ENCODE results near the gene SORCS1. TPM values are rescaled to one million over a fixed set of nuclear protein-coding genes. Genes with fewer than 3 reads are reported as not detected.

SORCS1 gene
- total and polyA plus RNA-seq, 2 experiments from 2014 or later = 2.9 to 8.9 TPM

DNA sequence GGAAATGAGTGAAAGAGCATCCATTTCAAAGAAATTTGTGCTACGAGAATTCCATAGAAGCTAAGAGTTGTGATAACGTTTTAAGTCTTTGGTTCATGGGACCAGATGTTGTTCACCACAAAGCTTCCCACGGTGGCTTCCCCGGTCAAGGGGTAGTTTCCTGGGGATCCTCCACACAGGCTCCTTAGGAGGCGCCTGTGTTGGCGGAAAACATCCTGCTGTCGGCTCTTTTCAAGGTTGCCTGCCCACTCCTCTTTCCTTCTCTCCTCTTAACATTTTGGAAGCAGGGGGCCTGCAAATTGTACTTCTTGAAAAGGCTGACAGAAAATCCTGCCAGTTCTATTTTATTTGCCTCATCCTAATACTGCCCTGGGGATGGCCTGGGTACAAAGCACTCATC is 398.6 kb downstream of the SORCS1 start:
- H3K79me2 ChIP-seq (replicated peaks; ENCODE audit: insufficient read depth) = no peaks in the 10 kb centered on the region
- H3K4me3 ChIP-seq = no peak overlapping the region
- no peak for DNase-seq (ENCODE audit: low spot score)
- peaks cover 8% of the 10 kb centered on the region; the same call in 1 of the 2 replicates for H3K4me1 ChIP-seq (ENCODE audit: insufficient read depth)
- H3K27me3 ChIP-seq (ENCODE audit: insufficient read depth) = no peaks in the 10 kb centered on the region
- H3K4me2 ChIP-seq = no peak overlapping the region
- no peak overlapping the region for H3K27ac ChIP-seq (ENCODE audit: low read depth)
- H3K27ac Mint-ChIP-seq = no peak overlapping the region
- peaks cover 2% of the 10 kb centered on the region for H3K27me3 Mint-ChIP-seq (ENCODE audit: insufficient read depth, low read depth, poor library complexity)
- no peak overlapping the region for H3K4me3 Mint-ChIP-seq
- no peaks in the 10 kb centered on the region; the same call in 2 of the 3 replicates for H3K9me3 Mint-ChIP-seq
- H3K36me3 Mint-ChIP-seq (ENCODE audit: low read depth) = no peaks in the 10 kb centered on the region
- no peaks in the 10 kb centered on the region for H4K20me1 ChIP-seq (replicated peaks; ENCODE audit: insufficient read depth)
- TF ChIP-seq, protein P1, sequence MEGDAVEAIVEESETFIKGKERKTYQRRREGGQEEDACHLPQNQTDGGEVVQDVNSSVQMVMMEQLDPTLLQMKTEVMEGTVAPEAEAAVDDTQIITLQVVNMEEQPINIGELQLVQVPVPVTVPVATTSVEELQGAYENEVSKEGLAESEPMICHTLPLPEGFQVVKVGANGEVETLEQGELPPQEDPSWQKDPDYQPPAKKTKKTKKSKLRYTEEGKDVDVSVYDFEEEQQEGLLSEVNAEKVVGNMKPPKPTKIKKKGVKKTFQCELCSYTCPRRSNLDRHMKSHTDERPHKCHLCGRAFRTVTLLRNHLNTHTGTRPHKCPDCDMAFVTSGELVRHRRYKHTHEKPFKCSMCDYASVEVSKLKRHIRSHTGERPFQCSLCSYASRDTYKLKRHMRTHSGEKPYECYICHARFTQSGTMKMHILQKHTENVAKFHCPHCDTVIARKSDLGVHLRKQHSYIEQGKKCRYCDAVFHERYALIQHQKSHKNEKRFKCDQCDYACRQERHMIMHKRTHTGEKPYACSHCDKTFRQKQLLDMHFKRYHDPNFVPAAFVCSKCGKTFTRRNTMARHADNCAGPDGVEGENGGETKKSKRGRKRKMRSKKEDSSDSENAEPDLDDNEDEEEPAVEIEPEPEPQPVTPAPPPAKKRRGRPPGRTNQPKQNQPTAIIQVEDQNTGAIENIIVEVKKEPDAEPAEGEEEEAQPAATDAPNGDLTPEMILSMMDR (conservative IDR thresholded peaks at IDR 0.05; ENCODE audit: low read depth in 2 of 2) = no peak
- TF ChIP-seq JUNB (IDR thresholded peaks at IDR 0.05; ENCODE audit: unreplicated experiment) = no peak
- no peak for TF ChIP-seq POLR2AphosphoS5 (IDR thresholded peaks at IDR 0.05; ENCODE audit: low read depth)
- TF ChIP-seq CREB1 (CRISPR knock-in tag; IDR thresholded peaks at IDR 0.05; ENCODE audit: low read depth) = no peak
- TF ChIP-seq, protein P2, sequence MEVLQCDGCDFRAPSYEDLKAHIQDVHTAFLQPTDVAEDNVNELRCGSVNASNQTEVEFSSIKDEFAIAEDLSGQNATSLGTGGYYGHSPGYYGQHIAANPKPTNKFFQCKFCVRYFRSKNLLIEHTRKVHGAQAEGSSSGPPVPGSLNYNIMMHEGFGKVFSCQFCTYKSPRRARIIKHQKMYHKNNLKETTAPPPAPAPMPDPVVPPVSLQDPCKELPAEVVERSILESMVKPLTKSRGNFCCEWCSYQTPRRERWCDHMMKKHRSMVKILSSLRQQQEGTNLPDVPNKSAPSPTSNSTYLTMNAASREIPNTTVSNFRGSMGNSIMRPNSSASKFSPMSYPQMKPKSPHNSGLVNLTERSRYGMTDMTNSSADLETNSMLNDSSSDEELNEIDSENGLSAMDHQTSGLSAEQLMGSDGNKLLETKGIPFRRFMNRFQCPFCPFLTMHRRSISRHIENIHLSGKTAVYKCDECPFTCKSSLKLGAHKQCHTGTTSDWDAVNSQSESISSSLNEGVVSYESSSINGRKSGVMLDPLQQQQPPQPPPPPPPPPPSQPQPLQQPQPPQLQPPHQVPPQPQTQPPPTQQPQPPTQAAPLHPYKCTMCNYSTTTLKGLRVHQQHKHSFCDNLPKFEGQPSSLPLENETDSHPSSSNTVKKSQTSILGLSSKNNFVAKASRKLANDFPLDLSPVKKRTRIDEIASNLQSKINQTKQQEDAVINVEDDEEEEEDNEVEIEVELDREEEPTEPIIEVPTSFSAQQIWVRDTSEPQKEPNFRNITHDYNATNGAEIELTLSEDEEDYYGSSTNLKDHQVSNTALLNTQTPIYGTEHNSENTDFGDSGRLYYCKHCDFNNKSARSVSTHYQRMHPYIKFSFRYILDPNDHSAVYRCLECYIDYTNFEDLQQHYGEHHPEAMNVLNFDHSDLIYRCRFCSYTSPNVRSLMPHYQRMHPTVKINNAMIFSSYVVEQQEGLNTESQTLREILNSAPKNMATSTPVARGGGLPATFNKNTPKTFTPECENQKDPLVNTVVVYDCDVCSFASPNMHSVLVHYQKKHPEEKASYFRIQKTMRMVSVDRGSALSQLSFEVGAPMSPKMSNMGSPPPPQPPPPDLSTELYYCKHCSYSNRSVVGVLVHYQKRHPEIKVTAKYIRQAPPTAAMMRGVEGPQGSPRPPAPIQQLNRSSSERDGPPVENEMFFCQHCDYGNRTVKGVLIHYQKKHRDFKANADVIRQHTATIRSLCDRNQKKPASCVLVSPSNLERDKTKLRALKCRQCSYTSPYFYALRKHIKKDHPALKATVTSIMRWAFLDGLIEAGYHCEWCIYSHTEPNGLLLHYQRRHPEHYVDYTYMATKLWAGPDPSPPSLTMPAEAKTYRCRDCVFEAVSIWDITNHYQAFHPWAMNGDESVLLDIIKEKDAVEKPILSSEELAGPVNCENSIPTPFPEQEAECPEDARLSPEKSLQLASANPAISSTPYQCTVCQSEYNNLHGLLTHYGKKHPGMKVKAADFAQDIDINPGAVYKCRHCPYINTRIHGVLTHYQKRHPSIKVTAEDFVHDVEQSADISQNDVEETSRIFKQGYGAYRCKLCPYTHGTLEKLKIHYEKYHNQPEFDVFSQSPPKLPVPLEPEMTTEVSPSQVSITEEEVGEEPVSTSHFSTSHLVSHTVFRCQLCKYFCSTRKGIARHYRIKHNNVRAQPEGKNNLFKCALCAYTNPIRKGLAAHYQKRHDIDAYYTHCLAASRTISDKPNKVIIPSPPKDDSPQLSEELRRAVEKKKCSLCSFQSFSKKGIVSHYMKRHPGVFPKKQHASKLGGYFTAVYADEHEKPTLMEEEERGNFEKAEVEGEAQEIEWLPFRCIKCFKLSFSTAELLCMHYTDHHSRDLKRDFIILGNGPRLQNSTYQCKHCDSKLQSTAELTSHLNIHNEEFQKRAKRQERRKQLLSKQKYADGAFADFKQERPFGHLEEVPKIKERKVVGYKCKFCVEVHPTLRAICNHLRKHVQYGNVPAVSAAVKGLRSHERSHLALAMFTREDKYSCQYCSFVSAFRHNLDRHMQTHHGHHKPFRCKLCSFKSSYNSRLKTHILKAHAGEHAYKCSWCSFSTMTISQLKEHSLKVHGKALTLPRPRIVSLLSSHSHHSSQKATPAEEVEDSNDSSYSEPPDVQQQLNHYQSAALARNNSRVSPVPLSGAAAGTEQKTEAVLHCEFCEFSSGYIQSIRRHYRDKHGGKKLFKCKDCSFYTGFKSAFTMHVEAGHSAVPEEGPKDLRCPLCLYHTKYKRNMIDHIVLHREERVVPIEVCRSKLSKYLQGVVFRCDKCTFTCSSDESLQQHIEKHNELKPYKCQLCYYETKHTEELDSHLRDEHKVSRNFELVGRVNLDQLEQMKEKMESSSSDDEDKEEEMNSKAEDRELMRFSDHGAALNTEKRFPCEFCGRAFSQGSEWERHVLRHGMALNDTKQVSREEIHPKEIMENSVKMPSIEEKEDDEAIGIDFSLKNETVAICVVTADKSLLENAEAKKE (CRISPR knock-in tag; IDR thresholded peaks at IDR 0.05) = no peak
- no peak for TF ChIP-seq EZH2phosphoT487 (IDR thresholded peaks at IDR 0.05; ENCODE audit: unreplicated experiment)
- TF ChIP-seq, protein P3, sequence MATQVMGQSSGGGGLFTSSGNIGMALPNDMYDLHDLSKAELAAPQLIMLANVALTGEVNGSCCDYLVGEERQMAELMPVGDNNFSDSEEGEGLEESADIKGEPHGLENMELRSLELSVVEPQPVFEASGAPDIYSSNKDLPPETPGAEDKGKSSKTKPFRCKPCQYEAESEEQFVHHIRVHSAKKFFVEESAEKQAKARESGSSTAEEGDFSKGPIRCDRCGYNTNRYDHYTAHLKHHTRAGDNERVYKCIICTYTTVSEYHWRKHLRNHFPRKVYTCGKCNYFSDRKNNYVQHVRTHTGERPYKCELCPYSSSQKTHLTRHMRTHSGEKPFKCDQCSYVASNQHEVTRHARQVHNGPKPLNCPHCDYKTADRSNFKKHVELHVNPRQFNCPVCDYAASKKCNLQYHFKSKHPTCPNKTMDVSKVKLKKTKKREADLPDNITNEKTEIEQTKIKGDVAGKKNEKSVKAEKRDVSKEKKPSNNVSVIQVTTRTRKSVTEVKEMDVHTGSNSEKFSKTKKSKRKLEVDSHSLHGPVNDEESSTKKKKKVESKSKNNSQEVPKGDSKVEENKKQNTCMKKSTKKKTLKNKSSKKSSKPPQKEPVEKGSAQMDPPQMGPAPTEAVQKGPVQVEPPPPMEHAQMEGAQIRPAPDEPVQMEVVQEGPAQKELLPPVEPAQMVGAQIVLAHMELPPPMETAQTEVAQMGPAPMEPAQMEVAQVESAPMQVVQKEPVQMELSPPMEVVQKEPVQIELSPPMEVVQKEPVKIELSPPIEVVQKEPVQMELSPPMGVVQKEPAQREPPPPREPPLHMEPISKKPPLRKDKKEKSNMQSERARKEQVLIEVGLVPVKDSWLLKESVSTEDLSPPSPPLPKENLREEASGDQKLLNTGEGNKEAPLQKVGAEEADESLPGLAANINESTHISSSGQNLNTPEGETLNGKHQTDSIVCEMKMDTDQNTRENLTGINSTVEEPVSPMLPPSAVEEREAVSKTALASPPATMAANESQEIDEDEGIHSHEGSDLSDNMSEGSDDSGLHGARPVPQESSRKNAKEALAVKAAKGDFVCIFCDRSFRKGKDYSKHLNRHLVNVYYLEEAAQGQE (IDR thresholded peaks at IDR 0.05; ENCODE audit: unreplicated experiment) = no peak
- TF ChIP-seq ZNF114 (CRISPR knock-in tag; IDR thresholded peaks at IDR 0.05) = no peak
- TF ChIP-seq NANOG (IDR thresholded peaks at IDR 0.05; ENCODE audit: borderline replicate concordance) = no peak
- TF ChIP-seq STAT1 (IDR thresholded peaks at IDR 0.05; ENCODE audit: unreplicated experiment) = no peak
- TF ChIP-seq EZH2 (IDR thresholded peaks at IDR 0.05; ENCODE audit: low read depth, unreplicated experiment) = no peak
- no peak for TF ChIP-seq ZNF331 (CRISPR knock-in tag; IDR thresholded peaks at IDR 0.05; ENCODE audit: low read depth)
- TF ChIP-seq, protein P4, sequence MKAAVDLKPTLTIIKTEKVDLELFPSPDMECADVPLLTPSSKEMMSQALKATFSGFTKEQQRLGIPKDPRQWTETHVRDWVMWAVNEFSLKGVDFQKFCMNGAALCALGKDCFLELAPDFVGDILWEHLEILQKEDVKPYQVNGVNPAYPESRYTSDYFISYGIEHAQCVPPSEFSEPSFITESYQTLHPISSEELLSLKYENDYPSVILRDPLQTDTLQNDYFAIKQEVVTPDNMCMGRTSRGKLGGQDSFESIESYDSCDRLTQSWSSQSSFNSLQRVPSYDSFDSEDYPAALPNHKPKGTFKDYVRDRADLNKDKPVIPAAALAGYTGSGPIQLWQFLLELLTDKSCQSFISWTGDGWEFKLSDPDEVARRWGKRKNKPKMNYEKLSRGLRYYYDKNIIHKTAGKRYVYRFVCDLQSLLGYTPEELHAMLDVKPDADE (IDR thresholded peaks at IDR 0.05) = no peak
- H2AFZ ChIP-seq = no peak overlapping the region
- no peaks in the 10 kb centered on the region for H3F3A ChIP-seq (replicated peaks; ENCODE audit: low read depth)
- ATAC-seq = peak; percentile 82
- H3K36me3 ChIP-seq (ENCODE audit: insufficient read depth) = no peaks in the 10 kb centered on the region
- peaks cover 24% of the 10 kb centered on the region for H3K4me1 Mint-ChIP-seq
- no peaks in the 10 kb centered on the region for H3K9me2 ChIP-seq (ENCODE audit: insufficient read depth)

Data from GM23338 (cell line).